Ishikawa (cell line): ENCODE measurements around the gene RUSC2.

Experiments used
- CEBPB ChIP-seq: IDR thresholded peaks from 2 replicates; pipeline ENCODE4 v1.6.1; 2012
- CREB1 ChIP-seq: IDR thresholded peaks from 2 replicates; pipeline ENCODE4 v1.6.1; 2012; ENCODE audit warnings: low read depth
- EGR1 ChIP-seq: IDR thresholded peaks from 2 replicates; pipeline ENCODE4 v1.6.1; 2012
- EP300 ChIP-seq: IDR thresholded peaks from 2 replicates; pipeline ENCODE4 v1.6.1; 2012; ENCODE audit warnings: borderline replicate concordance
- FOXM1 ChIP-seq: IDR thresholded peaks from 2 replicates; pipeline ENCODE4 v1.6.1; 2012; ENCODE audit warnings: low read depth, borderline replicate concordance
- RAD21 ChIP-seq: IDR thresholded peaks from 2 replicates; pipeline ENCODE4 v1.6.1; 2012; ENCODE audit warnings: low read depth
- TAF1 ChIP-seq: IDR thresholded peaks from 2 replicates; pipeline ENCODE4 v1.6.1; 2012; ENCODE audit warnings: low read depth, mild to moderate bottlenecking
- TCF12 ChIP-seq: IDR thresholded peaks from 2 replicates; pipeline ENCODE4 v1.6.1; 2012; ENCODE audit warnings: low read depth
- YY1 ChIP-seq: IDR thresholded peaks from 2 replicates; pipeline ENCODE4 v1.6.1; 2012; ENCODE audit warnings: low read depth
- TF ChIP-seq, protein P1 (sequence below): IDR thresholded peaks from 2 replicates; pipeline ENCODE4 v1.6.1; 2012; ENCODE audit warnings: low read depth, mild to moderate bottlenecking
- TF ChIP-seq, protein P2 (sequence below): IDR thresholded peaks from 2 replicates; pipeline ENCODE4 v1.6.1; 2012

DNA sequence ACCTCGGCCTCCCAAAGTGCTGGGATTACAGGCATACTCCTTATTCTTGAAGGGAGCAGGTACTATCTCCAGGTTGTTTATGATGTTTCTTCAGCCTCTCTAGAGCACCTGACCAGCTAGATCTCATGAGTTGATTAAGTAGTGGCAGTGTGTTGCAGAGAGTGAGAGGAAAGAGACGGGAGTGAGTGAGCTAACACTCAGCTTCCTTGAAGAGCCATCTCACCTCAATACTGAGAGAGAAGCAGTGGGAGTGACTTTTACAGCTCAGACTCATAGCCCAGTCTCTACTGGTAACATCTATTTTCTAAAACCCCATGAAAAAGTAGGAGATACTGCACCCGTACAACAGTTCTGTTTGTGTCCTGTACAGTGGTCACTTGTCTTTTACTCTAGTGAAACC is 43.9 kb upstream of the RUSC2 start:
- TF ChIP-seq, protein P1, sequence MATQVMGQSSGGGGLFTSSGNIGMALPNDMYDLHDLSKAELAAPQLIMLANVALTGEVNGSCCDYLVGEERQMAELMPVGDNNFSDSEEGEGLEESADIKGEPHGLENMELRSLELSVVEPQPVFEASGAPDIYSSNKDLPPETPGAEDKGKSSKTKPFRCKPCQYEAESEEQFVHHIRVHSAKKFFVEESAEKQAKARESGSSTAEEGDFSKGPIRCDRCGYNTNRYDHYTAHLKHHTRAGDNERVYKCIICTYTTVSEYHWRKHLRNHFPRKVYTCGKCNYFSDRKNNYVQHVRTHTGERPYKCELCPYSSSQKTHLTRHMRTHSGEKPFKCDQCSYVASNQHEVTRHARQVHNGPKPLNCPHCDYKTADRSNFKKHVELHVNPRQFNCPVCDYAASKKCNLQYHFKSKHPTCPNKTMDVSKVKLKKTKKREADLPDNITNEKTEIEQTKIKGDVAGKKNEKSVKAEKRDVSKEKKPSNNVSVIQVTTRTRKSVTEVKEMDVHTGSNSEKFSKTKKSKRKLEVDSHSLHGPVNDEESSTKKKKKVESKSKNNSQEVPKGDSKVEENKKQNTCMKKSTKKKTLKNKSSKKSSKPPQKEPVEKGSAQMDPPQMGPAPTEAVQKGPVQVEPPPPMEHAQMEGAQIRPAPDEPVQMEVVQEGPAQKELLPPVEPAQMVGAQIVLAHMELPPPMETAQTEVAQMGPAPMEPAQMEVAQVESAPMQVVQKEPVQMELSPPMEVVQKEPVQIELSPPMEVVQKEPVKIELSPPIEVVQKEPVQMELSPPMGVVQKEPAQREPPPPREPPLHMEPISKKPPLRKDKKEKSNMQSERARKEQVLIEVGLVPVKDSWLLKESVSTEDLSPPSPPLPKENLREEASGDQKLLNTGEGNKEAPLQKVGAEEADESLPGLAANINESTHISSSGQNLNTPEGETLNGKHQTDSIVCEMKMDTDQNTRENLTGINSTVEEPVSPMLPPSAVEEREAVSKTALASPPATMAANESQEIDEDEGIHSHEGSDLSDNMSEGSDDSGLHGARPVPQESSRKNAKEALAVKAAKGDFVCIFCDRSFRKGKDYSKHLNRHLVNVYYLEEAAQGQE: no peak
- no peak for TF ChIP-seq EP300
- TF ChIP-seq, protein P2, sequence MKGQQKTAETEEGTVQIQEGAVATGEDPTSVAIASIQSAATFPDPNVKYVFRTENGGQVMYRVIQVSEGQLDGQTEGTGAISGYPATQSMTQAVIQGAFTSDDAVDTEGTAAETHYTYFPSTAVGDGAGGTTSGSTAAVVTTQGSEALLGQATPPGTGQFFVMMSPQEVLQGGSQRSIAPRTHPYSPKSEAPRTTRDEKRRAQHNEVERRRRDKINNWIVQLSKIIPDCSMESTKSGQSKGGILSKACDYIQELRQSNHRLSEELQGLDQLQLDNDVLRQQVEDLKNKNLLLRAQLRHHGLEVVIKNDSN: no peak
- no peak for TF ChIP-seq RAD21
- TF ChIP-seq FOXM1: no peak
- no peak for TF ChIP-seq TCF12
- TF ChIP-seq CREB1: no peak
- no peak for TF ChIP-seq YY1
- TF ChIP-seq CEBPB: no peak
- no peak for TF ChIP-seq TAF1
- TF ChIP-seq EGR1: no peak
